ENCODE results near the gene KIAA0930.

The KIAA0930 gene

GRCh38 chr22:45237065-45237990, 3.4 kb downstream of the KIAA0930 start:
- DNase-seq (ENCODE audit: low read depth): no peak

DNA sequence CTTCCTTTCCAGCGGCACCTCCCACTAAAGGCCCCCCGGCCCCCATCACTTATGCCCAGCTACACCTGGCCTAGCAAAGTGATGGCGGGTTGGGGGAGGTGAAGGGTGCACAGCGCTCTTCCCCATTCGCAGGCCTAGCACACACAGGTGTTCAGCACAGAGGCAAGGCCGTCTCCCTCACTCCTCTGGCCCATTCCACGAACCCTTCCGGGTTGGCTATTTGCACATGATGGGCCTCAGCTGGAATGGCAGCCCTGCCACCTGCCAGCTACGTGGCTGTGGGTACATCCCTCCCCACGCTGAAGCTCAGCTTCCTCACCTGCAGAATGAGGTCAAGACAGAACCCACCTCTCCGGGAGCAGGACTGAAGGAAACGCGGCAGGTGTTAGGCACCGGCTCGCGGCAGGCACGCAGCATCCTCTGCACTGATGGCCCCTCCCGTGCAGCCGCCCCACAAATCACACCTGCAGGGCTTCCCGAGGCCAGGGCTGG, 4.8 kb downstream of the KIAA0930 start:
- no peak for DNase-seq (ENCODE audit: low read depth)

DNA sequence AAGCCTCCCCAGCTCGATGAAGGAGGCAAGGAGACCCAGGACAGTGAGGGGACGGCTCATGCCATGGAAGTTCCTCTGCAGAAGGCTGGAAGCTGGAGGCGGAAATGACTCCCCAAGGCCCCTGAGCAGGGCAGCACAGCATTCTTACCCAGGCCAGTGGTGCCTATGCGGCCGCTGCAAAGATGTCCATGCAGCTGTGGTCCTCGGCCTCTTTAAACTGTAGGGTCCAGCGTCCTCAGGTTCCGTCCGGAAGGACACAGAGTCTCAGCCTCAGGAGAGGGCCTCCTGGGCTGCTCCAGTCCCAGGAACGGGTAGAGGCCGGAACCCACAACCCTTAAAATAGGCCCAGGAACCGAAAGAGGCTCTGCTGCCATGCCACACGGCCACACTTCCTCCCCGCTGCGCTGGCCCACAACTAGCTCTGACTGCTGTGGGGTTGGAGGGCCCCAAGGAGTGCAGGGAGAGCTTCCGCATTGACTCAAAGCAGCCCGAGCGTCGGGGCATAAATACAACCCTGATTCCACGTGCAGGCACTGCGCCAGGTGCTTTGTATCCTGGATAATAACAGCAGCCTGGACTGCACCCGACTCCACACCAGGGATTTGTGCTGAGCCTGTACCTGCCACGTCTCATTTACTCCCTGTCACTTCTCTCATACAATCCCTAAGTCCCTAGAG, 5.5 kb downstream of the KIAA0930 start:
- DNase-seq (ENCODE audit: low read depth): no peak

DNA sequence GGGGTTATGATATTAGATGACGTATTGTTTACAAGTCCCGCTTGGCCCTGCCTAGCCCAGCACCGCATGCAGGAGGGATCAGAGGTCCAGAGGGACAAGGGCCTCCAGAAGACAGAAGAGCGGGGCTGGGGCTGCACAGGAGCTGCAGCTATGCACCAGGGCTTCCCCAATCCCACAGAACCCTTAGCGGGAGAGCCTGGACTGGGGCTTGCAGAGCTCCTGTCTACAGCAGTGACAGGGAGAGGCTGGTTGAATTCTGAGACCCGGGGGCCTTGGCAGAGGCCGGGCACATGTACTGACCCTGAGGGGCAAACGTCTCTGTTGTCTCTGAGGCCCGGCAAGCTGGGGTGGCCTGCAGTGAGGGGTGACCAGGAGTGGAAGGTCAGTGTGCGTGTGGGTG, 6.9 kb downstream of the KIAA0930 start:
- no peak for DNase-seq (ENCODE audit: low read depth)

GRCh38 chr22:45233386-45233785, 7.3 kb downstream of the KIAA0930 start:
- no peak for DNase-seq (ENCODE audit: low read depth)

DNA sequence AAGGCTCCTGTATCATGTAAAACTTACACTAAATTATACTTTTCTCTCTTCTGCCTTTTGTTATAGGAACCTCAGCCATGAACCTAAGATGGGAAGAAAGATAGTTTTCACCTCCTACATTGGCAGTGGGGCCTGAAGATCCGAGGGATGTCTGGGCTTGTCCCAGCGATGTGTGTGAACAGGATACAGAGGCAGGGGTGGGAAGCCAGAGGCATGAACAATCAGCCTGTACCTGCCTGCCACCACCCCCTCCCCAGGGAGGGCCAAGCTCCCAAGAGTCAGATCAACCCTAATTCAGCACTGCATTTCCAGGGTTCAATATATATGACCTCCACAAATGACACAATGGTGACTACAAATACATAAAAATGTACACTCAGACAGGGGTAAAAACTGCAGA, 9.4 kb downstream of the KIAA0930 start:
- no peak for DNase-seq (ENCODE audit: low read depth)

- no peak for DNase-seq (ENCODE audit: low read depth)
Observed at GRCh38 chr22:45230026-45230721, 10.5 kb downstream of the KIAA0930 start.

- DNase-seq (ENCODE audit: low read depth): no peak
Observed at GRCh38 chr22:45229181-45229580, 11.5 kb downstream of the KIAA0930 start.

- DNase-seq (ENCODE audit: low read depth): no peak
Observed at GRCh38 chr22:45228401-45228754, 12.3 kb downstream of the KIAA0930 start.

DNA sequence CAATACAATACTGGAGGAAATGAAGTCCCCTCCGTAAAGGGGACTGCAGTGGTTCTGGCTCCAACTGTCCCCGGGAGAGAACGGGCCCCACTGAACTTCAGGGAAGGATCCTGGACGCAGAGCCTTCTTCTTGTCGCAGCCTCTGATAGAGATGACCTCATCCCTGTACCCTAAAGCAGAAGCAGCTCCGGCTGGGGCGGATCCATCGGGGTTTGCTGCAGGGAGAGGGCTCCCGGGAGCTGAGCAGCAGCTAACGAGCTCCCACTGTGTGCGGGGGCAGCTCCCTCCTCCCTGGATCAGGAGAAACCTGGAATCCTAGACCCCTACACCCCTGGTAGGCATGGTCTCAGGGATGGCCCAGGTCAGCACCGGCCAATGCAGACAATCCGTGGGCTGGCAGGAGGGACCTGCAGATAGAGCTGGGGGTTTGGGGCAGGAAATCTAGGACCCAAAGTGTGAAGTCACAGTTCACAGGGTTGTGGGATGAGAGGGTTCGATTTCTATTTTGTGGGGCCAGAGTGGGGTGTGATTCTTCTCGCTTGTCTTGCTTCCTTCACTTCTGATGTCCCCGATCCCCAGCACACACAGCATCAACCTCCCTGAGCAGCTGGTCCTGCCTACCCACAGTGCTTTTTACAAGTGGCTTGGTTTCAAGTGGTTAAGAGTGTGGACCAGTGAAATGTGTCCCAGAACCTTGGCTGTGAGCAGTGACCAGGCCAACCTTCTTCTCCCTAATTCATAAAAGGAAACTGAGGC, 12.9 kb downstream of the KIAA0930 start:
- no peak for DNase-seq (ENCODE audit: low read depth)

- no peak for DNase-seq (ENCODE audit: low read depth)
Observed at GRCh38 chr22:45226503-45227186, 14.0 kb downstream of the KIAA0930 start.

DNA sequence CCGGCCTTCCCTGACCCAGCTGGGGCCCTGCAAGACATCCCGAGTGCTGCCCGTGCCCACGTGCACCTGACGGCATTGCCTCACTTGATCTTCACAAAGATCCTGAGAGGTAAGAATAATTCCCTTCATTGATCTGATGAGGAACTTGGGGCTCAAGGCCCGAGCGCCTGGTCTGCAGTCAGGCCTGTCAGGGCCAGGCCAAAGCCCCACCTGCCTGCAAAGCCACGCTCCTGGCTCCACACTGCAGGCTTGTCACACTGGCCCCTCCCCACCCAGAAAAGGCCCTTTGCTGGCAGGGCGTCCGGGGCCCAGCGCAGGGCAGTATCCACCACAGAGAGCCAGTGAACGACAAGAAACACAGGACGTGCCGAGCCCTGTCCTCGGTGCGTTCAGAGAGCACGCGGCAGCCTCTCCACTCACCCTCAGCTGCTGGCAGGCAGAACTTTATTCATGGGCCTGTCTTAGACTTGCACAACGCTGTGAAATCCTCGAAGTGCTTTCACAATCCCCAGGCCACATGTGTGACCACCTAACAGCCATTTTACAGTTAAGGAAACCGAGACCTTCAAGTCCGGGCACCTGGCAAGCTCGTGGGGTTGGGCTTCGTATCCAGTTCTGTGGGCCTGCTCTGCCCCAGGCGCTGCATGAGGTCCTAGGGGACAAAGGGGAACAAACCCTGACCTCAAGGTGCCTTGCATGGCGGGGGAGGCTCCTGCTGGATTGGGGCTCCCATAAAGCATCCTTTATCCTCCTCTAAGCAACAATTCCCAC, 14.8 kb downstream of the KIAA0930 start:
- DNase-seq (ENCODE audit: low read depth): no peak

GRCh38 chr22:45224988-45225731, 15.5 kb downstream of the KIAA0930 start:
- no peak for DNase-seq (ENCODE audit: low read depth)

DNA sequence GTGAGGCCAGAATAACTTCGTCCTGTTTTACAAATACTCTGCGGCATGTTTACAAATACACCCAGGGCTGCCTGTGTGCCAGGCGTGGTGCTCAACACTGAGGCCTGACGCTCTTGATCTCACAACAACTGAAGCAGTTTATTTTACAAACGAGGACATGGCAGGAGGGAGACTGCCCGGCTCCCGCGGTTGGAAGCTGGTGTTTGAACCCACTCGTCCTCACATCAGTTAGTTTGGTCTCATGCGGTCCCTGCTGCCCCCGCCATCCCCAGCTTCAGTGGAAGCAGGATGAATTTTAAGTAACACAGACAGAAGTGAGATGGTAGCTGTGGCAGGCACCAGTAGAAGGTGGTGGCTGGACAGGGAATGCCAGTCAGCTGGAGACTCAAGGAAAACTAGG, 16.4 kb downstream of the KIAA0930 start:
- no peak for DNase-seq (ENCODE audit: low read depth)

- no peak for DNase-seq (ENCODE audit: low read depth)
Observed at GRCh38 chr22:45223304-45224117, 17.2 kb downstream of the KIAA0930 start.

- DNase-seq (ENCODE audit: low read depth): no peak
Observed at GRCh38 chr22:45221201-45221600, 19.5 kb downstream of the KIAA0930 start.

- DNase-seq (ENCODE audit: low read depth): no peak
Observed at GRCh38 chr22:45218976-45219375, 21.7 kb downstream of the KIAA0930 start.

- DNase-seq (ENCODE audit: low read depth): no peak
Observed at GRCh38 chr22:45217806-45218205, 22.9 kb downstream of the KIAA0930 start.

- DNase-seq (ENCODE audit: low read depth): no peak
Observed at GRCh38 chr22:45217345-45217744, 23.3 kb downstream of the KIAA0930 start.

Data from stimulated activated CD8-positive, alpha-beta memory T cell treated with anti-CD3 and anti-CD28 coated beads, Interleukin-12 subunit alpha, Interleukin-12 subunit beta, amount 100 ng/mL, for 4 hours (primary cell).